Suppressor macrophage treated with lipopolysaccharide for 1 hour (primary cell): ENCODE data around the gene RPS19.

Experiments used
- DNase-seq, 3 donors: peaks; one replicate each; pipeline ENCODE4 v3.0.0-alpha.2; 2020 to 2022

RPS19 gene

GRCh38 chr19:41915776-41916414 lies 55.8 kb downstream of the RPS19 start:
- no peak for DNase-seq

- DNase-seq = no peak
Measured at GRCh38 chr19:41917676-41918075, 57.6 kb downstream of the RPS19 start.

- no peak for DNase-seq
Measured at GRCh38 chr19:41918095-41918494, 58.0 kb downstream of the RPS19 start.

DNA sequence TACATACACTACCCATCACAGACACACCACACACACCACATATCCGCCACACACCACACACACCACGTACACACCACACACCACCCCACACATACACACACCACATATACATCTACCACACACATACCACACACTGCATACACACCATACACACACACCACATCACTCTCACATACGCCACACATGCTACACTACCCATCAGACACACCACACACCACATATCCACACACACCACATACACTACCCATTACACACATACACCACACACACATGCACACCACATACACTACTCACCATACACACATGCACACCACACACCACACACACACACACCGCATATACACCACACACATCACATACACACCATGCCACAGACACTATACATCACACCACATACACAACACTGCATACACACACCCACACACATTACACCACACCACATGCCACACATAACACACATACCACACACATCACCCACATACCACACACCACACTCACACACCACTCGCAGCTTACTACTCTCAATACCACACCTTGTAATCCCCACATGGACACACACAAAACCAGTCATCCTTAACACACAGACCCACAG lies 58.7 kb downstream of the RPS19 start:
- DNase-seq = no peak

DNA sequence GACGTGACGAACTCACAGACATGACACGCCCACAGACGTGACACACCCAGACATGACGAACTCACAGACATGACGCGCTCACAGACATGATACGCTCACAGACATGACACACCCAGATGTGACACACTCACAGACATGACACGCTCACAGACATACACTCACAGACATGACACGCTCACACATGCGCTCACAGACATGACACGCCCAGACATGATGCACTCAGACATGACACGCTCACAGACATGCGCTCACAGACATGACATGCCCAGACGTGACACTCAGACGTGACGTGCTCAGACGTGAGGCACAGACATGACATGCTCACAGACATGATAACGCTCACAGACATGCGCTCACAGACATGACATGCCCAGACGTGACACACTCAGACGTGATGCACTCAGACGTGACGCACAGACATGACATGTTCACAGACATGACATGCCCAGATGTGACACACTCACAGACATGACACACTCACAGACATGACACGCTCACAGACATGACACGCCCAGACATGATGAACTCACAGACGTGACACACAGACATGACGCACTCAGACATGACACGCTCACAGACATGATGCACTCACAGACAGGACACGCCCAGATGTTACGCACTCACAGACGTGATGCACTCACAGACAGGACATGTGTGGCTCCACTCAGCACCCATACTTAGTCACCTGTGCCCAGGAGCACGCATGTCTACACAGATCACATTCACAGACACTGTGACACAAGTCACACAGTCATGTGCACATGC lies 60.1 kb downstream of the RPS19 start:
- no peak for DNase-seq

- DNase-seq = peak; percentile 43 to 51 (median 44)
Measured at GRCh38 chr19:41920882-41921576, 61.0 kb downstream of the RPS19 start.

GRCh38 chr19:41921577-41922576 lies 61.8 kb downstream of the RPS19 start:
- no peak for DNase-seq
